CD14-positive monocyte (primary cell): ENCODE data around the gene DUSP3. TPM values are rescaled to one million over a fixed set of nuclear protein-coding genes. Genes with fewer than 3 reads are reported as not detected.
A peak's percentile ranks its signal among the peaks of the same experiment; 100 is the strongest.

Experiments used
- DNase-seq, 3 donors: peaks; one replicate each; pipeline ENCODE4 v3.0.0-alpha.2; 2011 to 2022
- H2AFZ ChIP-seq: 2 replicates; pipeline ENCODE4 v1.6.0; 2012; ENCODE audit warnings: mild to moderate bottlenecking, low read depth, low read length, inconsistent platforms; ENCODE audit not compliant: insufficient read depth, poor library complexity, severe bottlenecking
- H3K27ac ChIP-seq, 2 donors: 1 replicate in 1 of 2; 2 replicates in 1 of 2; pipeline ENCODE4 v1.5.1; 2012 to 2013; ENCODE audit warnings: low read length in 2 of 2, control low read depth in 1 of 2, inconsistent platforms in 1 of 2, low read depth in 1 of 2, mild to moderate bottlenecking in 1 of 2
- H3K27me3 ChIP-seq, 2 donors: one replicate each; pipeline versions ENCODE4 v1.6.0 to v1.6.1; 2011 to 2013; ENCODE audit warnings: low read length in 2 of 2; ENCODE audit not compliant: control insufficient read depth in 2 of 2, insufficient read depth in 2 of 2
- H3K36me3 ChIP-seq, 2 donors: replicated peaks in 1 of 2; 1 replicate in 1 of 2; 2 replicates in 1 of 2; pipeline versions ENCODE4 v1.5.1 to v1.6.1; 2012 to 2013; ENCODE audit warnings: low read length in 2 of 2, control low read depth in 1 of 2, inconsistent platforms in 1 of 2, mild to moderate bottlenecking in 1 of 2; ENCODE audit not compliant: insufficient read depth in 2 of 2, control insufficient read depth in 1 of 2
- H3K4me1 ChIP-seq, 2 donors: 1 replicate in 1 of 2; 2 replicates in 1 of 2; pipeline versions ENCODE4 v1.5.1 to v1.6.1; 2012 to 2013; ENCODE audit warnings: low read length in 2 of 2, control low read depth in 1 of 2, inconsistent platforms in 1 of 2, mild to moderate bottlenecking in 1 of 2, moderate library complexity in 1 of 2; ENCODE audit not compliant: insufficient read depth in 2 of 2, control insufficient read depth in 1 of 2
- H3K4me2 ChIP-seq: replicated peaks from 2 replicates; pipeline ENCODE3; 2012; ENCODE audit warnings: low read length, moderate library complexity, mild to moderate bottlenecking; ENCODE audit not compliant: poor library complexity, severe bottlenecking; ENCODE audit errors: extremely low read depth
- H3K4me3 ChIP-seq, 3 experiments: fragments of 200-600 bp in 1 of 3; sonication (generic) in 1 of 3; replicated peaks in 1 of 3; 1 replicate in 2 of 3; 2 replicates in 1 of 3; pipeline ENCODE4 v1.5.1; 2011 to 2013; ENCODE audit warnings: low read length in 3 of 3, mild to moderate bottlenecking in 3 of 3, control low read depth in 2 of 3, low read depth in 2 of 3, inconsistent platforms in 1 of 3, moderate library complexity in 1 of 3
- H3K79me2 ChIP-seq: 2 replicates; pipeline ENCODE4 v1.6.0; 2012; ENCODE audit warnings: mild to moderate bottlenecking, control low read depth, inconsistent platforms, low read length, moderate library complexity; ENCODE audit not compliant: insufficient read depth
- H3K9ac ChIP-seq: 2 replicates; pipeline ENCODE4 v1.6.0; 2017; ENCODE audit warnings: low read length, mild to moderate bottlenecking; ENCODE audit not compliant: insufficient read depth, poor library complexity, severe bottlenecking
- H3K9me3 ChIP-seq, 2 donors: replicated peaks in 1 of 2; 1 replicate in 1 of 2; 2 replicates in 1 of 2; pipeline versions ENCODE4 v1.5.1 to v1.6.1; 2012 to 2013; ENCODE audit warnings: low read length in 2 of 2, control low read depth in 1 of 2; ENCODE audit not compliant: control insufficient read depth in 1 of 2, insufficient read depth in 1 of 2
- H4K20me1 ChIP-seq: 2 replicates; pipeline ENCODE4 v1.6.0; 2012; ENCODE audit warnings: mild to moderate bottlenecking, low read length, control low read depth, moderate library complexity; ENCODE audit not compliant: insufficient read depth
- H3K27ac Mint-ChIP-seq, 7 donors: one replicate each; pipeline ENCODE4 v1.8.0; 2020; ENCODE audit warnings: mild to moderate bottlenecking in 7 of 7, mixed read lengths in 7 of 7, moderate library complexity in 6 of 7, inconsistent platforms in 2 of 7
- H3K27me3 Mint-ChIP-seq, 3 donors: one replicate each; pipeline ENCODE4 v1.8.0; 2021 to 2022; ENCODE audit warnings: low read depth in 3 of 3, mild to moderate bottlenecking in 3 of 3, mixed read lengths in 3 of 3, moderate library complexity in 3 of 3, inconsistent platforms in 1 of 3
- H3K36me3 Mint-ChIP-seq, 2 donors: one replicate each; pipeline ENCODE4 v1.8.0; 2020; ENCODE audit warnings: mixed read lengths in 2 of 2, inconsistent platforms in 1 of 2, mild to moderate bottlenecking in 1 of 2
- H3K4me1 Mint-ChIP-seq: one replicate; pipeline ENCODE4 v1.8.0; 2020; ENCODE audit warnings: mild to moderate bottlenecking, mixed read lengths
- H3K4me3 Mint-ChIP-seq, 2 donors: one replicate each; pipeline ENCODE4 v1.8.0; 2020; ENCODE audit warnings: mild to moderate bottlenecking in 2 of 2, mixed read lengths in 2 of 2, moderate library complexity in 1 of 2
- H3K9me3 Mint-ChIP-seq, 7 donors: one replicate each; pipeline ENCODE4 v1.8.0; 2020 to 2022; ENCODE audit warnings: mixed read lengths in 7 of 7, mild to moderate bottlenecking in 6 of 7, moderate library complexity in 6 of 7, inconsistent platforms in 2 of 7
- WGBS: methylation state at CpG from one replicate; pipeline ENCODE4 v1.1.5; 2013; ENCODE audit warnings: missing lambda C conversion rate; ENCODE audit not compliant: insufficient coverage; 5-methylcytosine and 5-hydroxymethylcytosine counted together
- intact Hi-C, 2 donors: fragments of 100-400 bp; cut with micrococcal nuclease; formaldehyde crosslinking; loops; one replicate each; pipeline versions ENCODE4 v1.15.0 to v1.15.1; 2023
- polyA plus RNA-seq, 3 donors: library from polyadenylated mRNA; depleted of rRNA in 1 of 3; unstranded in 2 of 3; stranded (reverse) in 1 of 3; fragments of 300-500 nt in 2 of 3; fragments of >200 nt in 1 of 3; fragmentation: Illumina TruSeq in 2 of 3; gene quantifications; 1 replicate in 2 of 3; 2 replicates in 1 of 3; pipeline ENCODE4 v1.2.3, GENCODE V29; 2012 to 2021
- TF ChIP-seq, protein P1 (sequence below): fragments of 200-600 bp; IDR thresholded peaks from one replicate; pipeline ENCODE4 v1.8.0; 2022; ENCODE audit warnings: antibody characterized with exemption, mild to moderate bottlenecking

Gene DUSP3
- polyA plus RNA-seq, 3 donors = 36.7 to 78.5 (median 58.9) TPM

DNA sequence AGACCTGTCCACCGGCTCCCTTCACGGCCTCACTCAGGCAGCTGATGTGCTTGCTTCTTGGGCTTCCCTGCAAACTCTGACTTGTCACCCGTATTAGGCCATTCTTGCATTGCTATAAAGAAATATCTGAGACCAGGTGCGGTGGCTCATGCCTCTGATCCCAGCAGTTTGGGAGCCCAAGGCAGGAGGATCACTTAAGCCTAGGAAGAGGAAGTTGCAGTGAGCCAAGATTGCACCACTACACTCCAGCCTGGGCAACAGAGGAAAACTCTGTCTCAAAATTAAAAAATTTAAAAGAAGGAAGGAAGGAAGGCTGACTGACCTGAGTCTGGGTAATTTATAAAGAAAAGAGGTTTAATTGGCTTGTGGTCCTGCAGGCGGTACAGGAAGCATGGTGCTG is 37.1 kb downstream of the DUSP3 start:
- WGBS = 76% methylated on average over 3 of the region's 5 CpGs

DNA sequence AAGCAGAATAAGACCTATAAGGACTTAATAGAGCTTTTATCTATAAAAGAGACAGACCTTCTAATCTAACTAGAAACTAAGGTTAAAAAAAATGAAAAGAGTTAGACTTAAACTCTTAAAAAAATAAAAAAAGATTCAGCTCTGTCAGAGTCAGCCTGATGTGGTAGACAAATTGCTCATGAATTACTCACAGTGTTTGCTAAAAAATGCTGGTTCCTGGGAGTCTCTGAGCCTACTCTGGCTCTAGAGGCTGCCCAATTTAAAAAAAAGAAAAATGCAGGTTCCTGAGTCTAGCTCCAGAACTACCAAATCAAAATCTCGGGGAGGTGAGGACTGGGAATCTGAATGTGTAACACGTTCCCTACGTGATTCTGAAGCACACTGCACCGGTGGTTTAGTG is 38.2 kb downstream of the DUSP3 start:
- 79% methylated on average over 4 of the region's 4 CpGs for WGBS
- Mint-ChIP-seq H3K36me3 (no peaks in the 10 kb centered on the region), H3K4me3 (no peak overlapping the region), H3K27ac (no peak overlapping the region), H3K4me1 (peaks cover 19% of the 10 kb centered on the region), H3K27me3 (peaks cover 20 to 21% (median 21%) of the 10 kb centered on the region in 3 donors), H3K9me3 (peaks cover 6 to 12% (median 8%) of the 10 kb centered on the region in 7 donors)
- no peaks in the 10 kb centered on the region for H3K36me3 ChIP-seq
- H3K4me1 ChIP-seq = peaks cover 5 to 11% of the 10 kb centered on the region in 2 donors
- TF ChIP-seq, protein P1, sequence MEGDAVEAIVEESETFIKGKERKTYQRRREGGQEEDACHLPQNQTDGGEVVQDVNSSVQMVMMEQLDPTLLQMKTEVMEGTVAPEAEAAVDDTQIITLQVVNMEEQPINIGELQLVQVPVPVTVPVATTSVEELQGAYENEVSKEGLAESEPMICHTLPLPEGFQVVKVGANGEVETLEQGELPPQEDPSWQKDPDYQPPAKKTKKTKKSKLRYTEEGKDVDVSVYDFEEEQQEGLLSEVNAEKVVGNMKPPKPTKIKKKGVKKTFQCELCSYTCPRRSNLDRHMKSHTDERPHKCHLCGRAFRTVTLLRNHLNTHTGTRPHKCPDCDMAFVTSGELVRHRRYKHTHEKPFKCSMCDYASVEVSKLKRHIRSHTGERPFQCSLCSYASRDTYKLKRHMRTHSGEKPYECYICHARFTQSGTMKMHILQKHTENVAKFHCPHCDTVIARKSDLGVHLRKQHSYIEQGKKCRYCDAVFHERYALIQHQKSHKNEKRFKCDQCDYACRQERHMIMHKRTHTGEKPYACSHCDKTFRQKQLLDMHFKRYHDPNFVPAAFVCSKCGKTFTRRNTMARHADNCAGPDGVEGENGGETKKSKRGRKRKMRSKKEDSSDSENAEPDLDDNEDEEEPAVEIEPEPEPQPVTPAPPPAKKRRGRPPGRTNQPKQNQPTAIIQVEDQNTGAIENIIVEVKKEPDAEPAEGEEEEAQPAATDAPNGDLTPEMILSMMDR = no peak
- peaks cover 0 to 6% of the 10 kb centered on the region in 2 donors for H3K9me3 ChIP-seq
- peaks cover 0 to 9% of the 10 kb centered on the region in 2 donors for H3K27me3 ChIP-seq
- intact Hi-C loops = no loop called here
- H2AFZ ChIP-seq = no peak overlapping the region
- H4K20me1 ChIP-seq = no peaks in the 10 kb centered on the region
- no peak overlapping the region for H3K4me3 ChIP-seq
- H3K79me2 ChIP-seq = no peaks in the 10 kb centered on the region
- no peak overlapping the region for H3K4me2 ChIP-seq
- no peak for DNase-seq
- no peak overlapping the region for H3K27ac ChIP-seq
- H3K9ac ChIP-seq = no peak overlapping the region

More for the DNA sequence above, 37.1 kb downstream of the DUSP3 start:
- H4K20me1 ChIP-seq = no peaks in the 10 kb centered on the region
- H3K27me3 ChIP-seq = peaks cover 0 to 14% of the 10 kb centered on the region in 2 donors
- no peak overlapping the region for H3K27ac ChIP-seq
- H3K36me3 Mint-ChIP-seq = no peaks in the 10 kb centered on the region
- TF ChIP-seq, protein P1 = no peak
- DNase-seq = peak in 1 of 3 donors; percentile 31
- intact Hi-C loops = no loop called here
- peaks cover 0 to 6% of the 10 kb centered on the region in 2 donors for H3K9me3 ChIP-seq
- no peak overlapping the region for H3K4me3 Mint-ChIP-seq
- H3K27me3 Mint-ChIP-seq = peaks cover 24 to 30% (median 27%) of the 10 kb centered on the region in 3 donors
- peaks cover 6 to 12% (median 8%) of the 10 kb centered on the region in 7 donors for H3K9me3 Mint-ChIP-seq
- peaks cover 23% of the 10 kb centered on the region for H3K4me1 Mint-ChIP-seq
- no peaks in the 10 kb centered on the region for H3K79me2 ChIP-seq
- H2AFZ ChIP-seq = no peak overlapping the region
- no peaks in the 10 kb centered on the region for H3K36me3 ChIP-seq
- peaks cover 9 to 17% of the 10 kb centered on the region in 2 donors for H3K4me1 ChIP-seq
- H3K27ac Mint-ChIP-seq = peak overlapping the region in 5 of 7 donors; percentile 15 to 79 (median 57)
- H3K4me3 ChIP-seq = no peak overlapping the region
- no peak overlapping the region for H3K4me2 ChIP-seq
- H3K9ac ChIP-seq = no peak overlapping the region
